CD4-positive, CD25-positive, alpha-beta regulatory T cell (primary cell): ENCODE measurements around the gene TP53I11. TPM values are rescaled to one million over a fixed set of nuclear protein-coding genes. Genes with fewer than 3 reads are reported as not detected.

Source experiments
- ATAC-seq, 2 donors: fragments of 150-1000 bp; cut with Tn5 transposase; one replicate each; pipeline ENCODE4 v1.10.0; 2021; ENCODE audit warnings: low read depth in 2 of 2, moderate number of reproducible peaks in 2 of 2, moderate library complexity in 1 of 2
- DNase-seq, 3 donors: peaks; one replicate each; pipeline versions ENCODE4 v3.0.0 to v3.0.0-alpha.2; 2012 to 2022; ENCODE audit warnings: mixed read lengths in 1 of 3
- H3K27ac ChIP-seq: one replicate; pipeline ENCODE4 v1.7.0; 2013; ENCODE audit warnings: mild to moderate bottlenecking, low read length; ENCODE audit not compliant: insufficient read depth, poor library complexity, severe bottlenecking
- H3K27me3 ChIP-seq: one replicate; pipeline ENCODE4 v1.7.0; 2013; ENCODE audit warnings: low read length; ENCODE audit not compliant: control insufficient read depth, insufficient read depth
- H3K36me3 ChIP-seq: one replicate; pipeline ENCODE4 v1.7.0; 2013; ENCODE audit warnings: mild to moderate bottlenecking, low read length, moderate library complexity; ENCODE audit not compliant: control insufficient read depth, insufficient read depth
- H3K4me1 ChIP-seq: 2 replicates; pipeline ENCODE4 v1.7.0; 2013; ENCODE audit warnings: mild to moderate bottlenecking, low read length; ENCODE audit not compliant: insufficient read depth, control insufficient read depth, poor library complexity, severe bottlenecking
- H3K4me3 ChIP-seq: one replicate; pipeline ENCODE4 v1.7.0; 2013; ENCODE audit warnings: low read depth, mild to moderate bottlenecking, low read length, moderate library complexity
- H3K9me3 ChIP-seq, 2 experiments: 1 replicate in 1 of 2; 2 replicates in 1 of 2; pipeline ENCODE4 v1.7.0; 2013; ENCODE audit warnings: low read length in 2 of 2, mild to moderate bottlenecking in 1 of 2, moderate library complexity in 1 of 2; ENCODE audit not compliant: control insufficient read depth in 2 of 2
- H3K27ac Mint-ChIP-seq, 3 donors: one replicate each; pipeline ENCODE4 v1.8.0; 2020 to 2022; ENCODE audit warnings: mild to moderate bottlenecking in 3 of 3, mixed read lengths in 3 of 3, moderate library complexity in 2 of 3
- H3K27me3 Mint-ChIP-seq: one replicate; pipeline ENCODE4 v1.8.0; 2022; ENCODE audit warnings: mild to moderate bottlenecking, mixed read lengths
- H3K36me3 Mint-ChIP-seq: one replicate; pipeline ENCODE4 v1.8.0; 2020; ENCODE audit warnings: mixed read lengths
- H3K4me1 Mint-ChIP-seq, 4 donors: one replicate each; pipeline ENCODE4 v1.8.0; 2020 to 2022; ENCODE audit warnings: mixed read lengths in 4 of 4, mild to moderate bottlenecking in 1 of 4
- H3K4me3 Mint-ChIP-seq, 4 donors: one replicate each; pipeline ENCODE4 v1.8.0; 2020 to 2022; ENCODE audit warnings: mild to moderate bottlenecking in 4 of 4, mixed read lengths in 4 of 4, moderate library complexity in 3 of 4
- H3K9me3 Mint-ChIP-seq, 7 donors: one replicate each; pipeline ENCODE4 v1.8.0; 2020 to 2022; ENCODE audit warnings: mixed read lengths in 7 of 7, mild to moderate bottlenecking in 3 of 7, moderate library complexity in 2 of 7
- polyA plus RNA-seq, 4 donors: library from polyadenylated mRNA; unstranded; fragments of 300-500 nt; fragmentation: Illumina TruSeq; gene quantifications; one replicate each; pipeline ENCODE4 v1.2.3, GENCODE V29; 2021
- total RNA-seq: library from RNA; stranded (reverse); gene quantifications from one replicate; pipeline ENCODE4 v1.2.3, GENCODE V29; 2022

TP53I11 gene
- total and polyA plus RNA-seq, 5 donors from 2014 or later = 2.0 to 17.4 (median 2.6) TPM

DNA sequence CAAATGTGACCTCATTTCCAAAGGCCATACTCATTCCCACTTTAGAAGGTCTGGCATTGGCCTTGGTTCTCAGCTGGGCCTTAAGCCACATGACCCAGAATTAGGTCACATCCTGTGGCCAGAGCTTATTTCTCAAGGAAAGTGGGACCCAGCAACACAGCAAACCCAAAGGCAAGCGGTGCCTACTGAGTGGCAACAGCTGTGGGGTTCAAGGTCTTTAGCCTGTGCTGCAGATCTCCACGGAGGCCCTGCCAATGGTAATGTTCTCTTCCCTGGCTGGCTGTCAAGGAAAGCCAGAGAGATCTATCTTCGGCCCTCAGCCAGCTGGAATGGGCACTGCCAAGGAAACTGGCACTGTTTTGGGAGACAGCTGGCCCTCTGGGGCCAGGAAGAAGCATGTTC lies 41.5 kb upstream of the TP53I11 start:
- Histone ChIP-seq H3K4me1 (no peaks in the 10 kb centered on the region), H3K27me3 (no peaks in the 10 kb centered on the region), H3K9me3 (no peaks in the 10 kb centered on the region), H3K4me3 (no peak overlapping the region), H3K27ac (no peak overlapping the region), H3K36me3 (no peaks in the 10 kb centered on the region)
- Mint-ChIP-seq H3K4me3 (no peak overlapping the region), H3K36me3 (no peaks in the 10 kb centered on the region), H3K27ac (no peak overlapping the region), H3K27me3 (peaks cover 5% of the 10 kb centered on the region), H3K9me3 (no peaks in the 10 kb centered on the region), H3K4me1 (peaks cover 0 to 10% (median 2%) of the 10 kb centered on the region in 4 donors)
- ATAC-seq (no peak), DNase-seq (no peak)

- no peaks in the 10 kb centered on the region for H3K36me3 ChIP-seq
- no peaks in the 10 kb centered on the region for H3K36me3 Mint-ChIP-seq
- no peak overlapping the region for H3K27ac ChIP-seq
- no peaks in the 10 kb centered on the region for H3K4me1 ChIP-seq
- no peak overlapping the region for H3K4me3 ChIP-seq
- H3K4me1 Mint-ChIP-seq = peaks cover 0 to 10% (median 3%) of the 10 kb centered on the region in 4 donors
- H3K4me3 Mint-ChIP-seq = no peak overlapping the region
- H3K27me3 ChIP-seq = no peaks in the 10 kb centered on the region
- DNase-seq (no peak), ATAC-seq (no peak)
- no peaks in the 10 kb centered on the region for H3K9me3 ChIP-seq
- H3K27ac Mint-ChIP-seq = peak overlapping the region in 1 of 3 donors; percentile 34
- no peaks in the 10 kb centered on the region for H3K27me3 Mint-ChIP-seq
- no peaks in the 10 kb centered on the region for H3K9me3 Mint-ChIP-seq
Observed at GRCh38 chr11:44990665-44991064, 40.0 kb upstream of the TP53I11 start.

- Mint-ChIP-seq H3K27ac (no peak overlapping the region), H3K4me3 (no peak overlapping the region), H3K36me3 (no peaks in the 10 kb centered on the region), H3K27me3 (no peaks in the 10 kb centered on the region), H3K4me1 (peaks cover 0 to 10% (median 3%) of the 10 kb centered on the region in 4 donors), H3K9me3 (no peaks in the 10 kb centered on the region)
- no peak for DNase-seq
- no peak overlapping the region for H3K4me3 ChIP-seq
- no peaks in the 10 kb centered on the region for H3K27me3 ChIP-seq
- H3K36me3 ChIP-seq = no peaks in the 10 kb centered on the region
- ATAC-seq = no peak
- no peak overlapping the region for H3K27ac ChIP-seq
- no peaks in the 10 kb centered on the region for H3K9me3 ChIP-seq
- no peaks in the 10 kb centered on the region for H3K4me1 ChIP-seq
Observed at GRCh38 chr11:44989831-44990566, 39.3 kb upstream of the TP53I11 start.

- no peak overlapping the region for H3K27ac ChIP-seq
- H3K27me3 ChIP-seq = no peaks in the 10 kb centered on the region
- H3K9me3 Mint-ChIP-seq = no peaks in the 10 kb centered on the region
- no peak overlapping the region for H3K4me3 ChIP-seq
- H3K36me3 ChIP-seq = no peaks in the 10 kb centered on the region
- H3K27me3 Mint-ChIP-seq = no peaks in the 10 kb centered on the region
- H3K4me1 ChIP-seq = no peaks in the 10 kb centered on the region
- DNase-seq (no peak), ATAC-seq (no peak)
- H3K9me3 ChIP-seq = no peaks in the 10 kb centered on the region
- no peak overlapping the region for H3K27ac Mint-ChIP-seq
- H3K4me1 Mint-ChIP-seq = peaks cover 0 to 10% (median 4%) of the 10 kb centered on the region in 4 donors
- H3K4me3 Mint-ChIP-seq = no peak overlapping the region
- no peaks in the 10 kb centered on the region for H3K36me3 Mint-ChIP-seq
Observed at GRCh38 chr11:44988981-44989635, 38.4 kb upstream of the TP53I11 start.

GRCh38 chr11:44988111-44988510 lies 37.4 kb upstream of the TP53I11 start:
- Histone ChIP-seq H3K4me1 (peaks cover 7% of the 10 kb centered on the region), H3K27ac (no peak overlapping the region), H3K4me3 (no peak overlapping the region), H3K27me3 (no peaks in the 10 kb centered on the region), H3K36me3 (no peaks in the 10 kb centered on the region), H3K9me3 (no peaks in the 10 kb centered on the region)
- H3K27ac Mint-ChIP-seq = no peak overlapping the region
- no peaks in the 10 kb centered on the region for H3K36me3 Mint-ChIP-seq
- no peaks in the 10 kb centered on the region for H3K27me3 Mint-ChIP-seq
- peaks cover 3 to 14% (median 11%) of the 10 kb centered on the region in 4 donors for H3K4me1 Mint-ChIP-seq
- no peak overlapping the region for H3K4me3 Mint-ChIP-seq
- no peaks in the 10 kb centered on the region for H3K9me3 Mint-ChIP-seq
- ATAC-seq (no peak), DNase-seq (no peak)

DNA sequence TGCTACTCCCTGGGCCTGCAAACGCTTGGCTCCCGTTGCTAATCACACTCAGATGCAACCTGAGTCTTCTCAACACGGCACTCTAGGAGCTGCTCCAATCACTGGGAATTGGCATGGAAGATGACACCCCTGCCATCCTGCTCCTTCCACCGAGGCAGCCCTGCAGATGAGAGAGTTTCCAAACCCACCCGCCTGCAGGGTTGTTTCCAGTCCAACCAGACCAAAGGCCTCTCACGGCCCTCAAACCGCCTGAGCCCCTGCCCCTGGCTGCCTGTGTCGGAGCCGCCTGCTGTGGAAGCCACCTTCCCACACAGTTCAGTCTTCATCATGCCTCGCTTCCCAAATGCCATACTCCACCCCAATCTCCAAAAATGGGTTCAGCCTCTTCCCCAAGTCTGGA lies 36.8 kb upstream of the TP53I11 start:
- no peaks in the 10 kb centered on the region for H3K9me3 Mint-ChIP-seq
- peaks cover 3 to 11% (median 8%) of the 10 kb centered on the region in 4 donors for H3K4me1 Mint-ChIP-seq
- Histone ChIP-seq H3K4me1 (peaks cover 7% of the 10 kb centered on the region), H3K9me3 (no peaks in the 10 kb centered on the region), H3K36me3 (no peaks in the 10 kb centered on the region), H3K4me3 (no peak overlapping the region), H3K27ac (no peak overlapping the region), H3K27me3 (no peaks in the 10 kb centered on the region)
- H3K27ac Mint-ChIP-seq = no peak overlapping the region
- DNase-seq (no peak), ATAC-seq (no peak)
- H3K4me3 Mint-ChIP-seq = no peak overlapping the region
- H3K27me3 Mint-ChIP-seq = no peaks in the 10 kb centered on the region
- H3K36me3 Mint-ChIP-seq = no peaks in the 10 kb centered on the region

DNA sequence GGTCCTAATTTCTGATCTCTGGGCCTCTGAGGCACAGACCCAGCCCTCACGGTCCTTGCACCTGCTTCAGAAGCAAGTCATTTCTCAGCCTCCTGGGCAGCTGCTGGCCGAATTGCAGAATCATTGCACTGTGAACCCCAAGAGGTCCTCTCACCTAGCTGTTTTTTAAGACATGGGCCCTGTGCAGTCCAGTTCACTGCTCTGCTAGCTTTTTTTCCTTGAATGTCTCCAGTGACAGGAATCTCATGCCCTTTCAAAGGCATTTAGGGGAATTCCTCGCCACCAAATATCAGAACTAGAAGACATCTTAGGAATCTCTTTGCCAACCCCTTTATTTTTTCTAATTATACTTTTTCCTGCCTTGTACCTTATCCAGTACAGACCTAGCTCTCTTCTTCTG lies 35.6 kb upstream of the TP53I11 start:
- DNase-seq (no peak), ATAC-seq (no peak)
- Mint-ChIP-seq H3K9me3 (no peaks in the 10 kb centered on the region), H3K4me1 (peaks cover 4 to 15% (median 9%) of the 10 kb centered on the region in 4 donors), H3K27me3 (no peaks in the 10 kb centered on the region), H3K4me3 (no peak overlapping the region), H3K27ac (no peak overlapping the region), H3K36me3 (no peaks in the 10 kb centered on the region)
- no peak overlapping the region for H3K27ac ChIP-seq
- no peaks in the 10 kb centered on the region for H3K27me3 ChIP-seq
- H3K4me3 ChIP-seq = no peak overlapping the region
- no peaks in the 10 kb centered on the region for H3K9me3 ChIP-seq
- H3K4me1 ChIP-seq = peaks cover 7% of the 10 kb centered on the region
- no peaks in the 10 kb centered on the region for H3K36me3 ChIP-seq

DNA sequence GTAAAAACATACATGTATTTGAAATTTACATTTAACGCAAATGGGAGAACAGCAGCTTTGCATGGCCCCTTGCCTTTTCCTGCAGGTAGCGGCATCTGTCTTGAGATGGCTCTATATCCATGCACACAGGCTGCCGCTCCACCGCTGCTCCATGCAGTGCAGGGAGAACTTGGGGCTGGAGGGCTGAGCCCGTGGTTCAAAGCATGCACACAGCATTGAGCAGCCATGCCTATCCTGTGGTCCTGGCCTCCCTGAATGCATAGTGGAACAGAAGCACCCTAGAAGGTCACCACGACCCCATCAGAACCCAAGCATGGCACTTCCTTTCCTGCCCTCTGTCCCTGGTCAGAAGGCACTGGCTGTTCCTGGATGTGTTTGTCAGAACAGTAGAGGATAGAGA lies 35.0 kb upstream of the TP53I11 start:
- Histone ChIP-seq H3K4me3 (no peak overlapping the region), H3K36me3 (no peaks in the 10 kb centered on the region), H3K4me1 (peaks cover 13% of the 10 kb centered on the region), H3K27ac (no peak overlapping the region), H3K9me3 (no peaks in the 10 kb centered on the region), H3K27me3 (no peaks in the 10 kb centered on the region)
- H3K4me3 Mint-ChIP-seq = no peak overlapping the region
- ATAC-seq (no peak), DNase-seq (no peak)
- H3K27ac Mint-ChIP-seq = no peak overlapping the region
- H3K9me3 Mint-ChIP-seq = no peaks in the 10 kb centered on the region
- no peaks in the 10 kb centered on the region for H3K36me3 Mint-ChIP-seq
- H3K4me1 Mint-ChIP-seq = peaks cover 4 to 15% (median 9%) of the 10 kb centered on the region in 4 donors
- H3K27me3 Mint-ChIP-seq = no peaks in the 10 kb centered on the region
